ENCODE data around the gene TCP11L2. TPM values are rescaled to one million over a fixed set of nuclear protein-coding genes. Genes with fewer than 3 reads are reported as not detected.

TCP11L2 gene
- polyA plus RNA-seq, 1 experiment, result 16.8 TPM

- POLR2A ChIA-PET, result interaction anchor here (1.2 kb wide), 1 partner anchor 20 kb away, joined by 5 read pairs; no protein-coding TSS in a partner anchor
- CTCF ChIA-PET, result interaction anchor here (1.0 to 2.7 kb wide), 6 partner anchors 9 to 45 kb away, joined by 3 to 14 read pairs (median 4); no protein-coding TSS in a partner anchor
- no peak for TF ChIP-seq CTCF (IDR thresholded peaks at IDR 0.05; ENCODE audit: insufficient read depth, low read depth, low read length)
- Histone ChIP-seq H3K4me3 (ENCODE audit: low read depth, low read length) (no peak overlapping the region), H3K27me3 (ENCODE audit: control insufficient read depth, insufficient read depth, low read length) (0 out of 2 replicates have a peak, but pooled peaks cover 2% of the 10 kb centered on the region), H3K36me3 (ENCODE audit: control insufficient read depth, insufficient read depth, low read length) (no peaks in the 10 kb centered on the region)
- no peak for DNase-seq (ENCODE audit: low read depth)
Measured at GRCh38 chr12:106271575-106272505, 30.7 kb upstream of the TCP11L2 start.

GRCh38 chr12:106273491-106273890, 29.0 kb upstream of the TCP11L2 start:
- 0 out of 2 replicates have a peak, but pooled peaks cover 2% of the 10 kb centered on the region for H3K27me3 ChIP-seq (ENCODE audit: control insufficient read depth, insufficient read depth, low read length)
- TF ChIP-seq CTCF (IDR thresholded peaks at IDR 0.05; ENCODE audit: insufficient read depth, low read depth, low read length), result no peak
- no peak for DNase-seq (ENCODE audit: low read depth)
- CTCF ChIA-PET, result interaction anchor here (0.7 to 2.7 kb wide), 4 partner anchors 9 to 1844 kb away, joined by 3 to 14 read pairs (median 6); no protein-coding TSS in a partner anchor
- POLR2A ChIA-PET, result interaction anchor here (0.6 kb wide), 1 partner anchor 31 kb away, joined by 3 read pairs; no protein-coding TSS in a partner anchor
- no peaks in the 10 kb centered on the region for H3K36me3 ChIP-seq (ENCODE audit: control insufficient read depth, insufficient read depth, low read length)
- no peak overlapping the region for H3K4me3 ChIP-seq (ENCODE audit: low read depth, low read length)

GRCh38 chr12:106274012-106274411, 28.5 kb upstream of the TCP11L2 start:
- CTCF ChIA-PET, result interaction anchor here (0.7 to 2.8 kb wide), 2 partner anchors 47 to 1845 kb away, joined by 3 to 10 read pairs; no protein-coding TSS in a partner anchor

GRCh38 chr12:106274575-106275121, 27.9 kb upstream of the TCP11L2 start:
- Histone ChIP-seq H3K27me3 (ENCODE audit: control insufficient read depth, insufficient read depth, low read length) (0 out of 2 replicates have a peak, but pooled peaks cover 2% of the 10 kb centered on the region), H3K36me3 (ENCODE audit: control insufficient read depth, insufficient read depth, low read length) (no peaks in the 10 kb centered on the region), H3K4me3 (ENCODE audit: low read depth, low read length) (no peak overlapping the region)
- no peak for DNase-seq (ENCODE audit: low read depth)
- no peak for TF ChIP-seq CTCF (IDR thresholded peaks at IDR 0.05; ENCODE audit: insufficient read depth, low read depth, low read length)
- ChIA-PET CTCF (interaction anchor here (0.9 to 2.8 kb wide), 2 partner anchors 48 to 51 kb away, joined by 3 to 10 read pairs; no protein-coding TSS in a partner anchor), POLR2A (no interaction called here)

More at GRCh38 chr12:106274012-106274411, 28.5 kb upstream of the TCP11L2 start:
- Histone ChIP-seq H3K36me3 (ENCODE audit: control insufficient read depth, insufficient read depth, low read length) (no peaks in the 10 kb centered on the region), H3K4me3 (ENCODE audit: low read depth, low read length) (no peak overlapping the region), H3K27me3 (ENCODE audit: control insufficient read depth, insufficient read depth, low read length) (0 out of 2 replicates have a peak, but pooled peaks cover 2% of the 10 kb centered on the region)
- POLR2A ChIA-PET, result interaction anchor here (0.6 kb wide), 1 partner anchor 31 kb away, joined by 3 read pairs; no protein-coding TSS in a partner anchor
- TF ChIP-seq CTCF (IDR thresholded peaks at IDR 0.05; ENCODE audit: insufficient read depth, low read depth, low read length), result no peak
- DNase-seq (ENCODE audit: low read depth), result no peak
